NCI-H1092 treated with DMSO at 0.1 percent for 48 hours (cell line): ENCODE measurements around the gene MAD1L1.

ENCODE experiments used
- DNase-seq: peaks from one replicate; lab custom pipeline; 2025; lab: John Stamatoyannopoulos, UW

The MAD1L1 gene

DNA sequence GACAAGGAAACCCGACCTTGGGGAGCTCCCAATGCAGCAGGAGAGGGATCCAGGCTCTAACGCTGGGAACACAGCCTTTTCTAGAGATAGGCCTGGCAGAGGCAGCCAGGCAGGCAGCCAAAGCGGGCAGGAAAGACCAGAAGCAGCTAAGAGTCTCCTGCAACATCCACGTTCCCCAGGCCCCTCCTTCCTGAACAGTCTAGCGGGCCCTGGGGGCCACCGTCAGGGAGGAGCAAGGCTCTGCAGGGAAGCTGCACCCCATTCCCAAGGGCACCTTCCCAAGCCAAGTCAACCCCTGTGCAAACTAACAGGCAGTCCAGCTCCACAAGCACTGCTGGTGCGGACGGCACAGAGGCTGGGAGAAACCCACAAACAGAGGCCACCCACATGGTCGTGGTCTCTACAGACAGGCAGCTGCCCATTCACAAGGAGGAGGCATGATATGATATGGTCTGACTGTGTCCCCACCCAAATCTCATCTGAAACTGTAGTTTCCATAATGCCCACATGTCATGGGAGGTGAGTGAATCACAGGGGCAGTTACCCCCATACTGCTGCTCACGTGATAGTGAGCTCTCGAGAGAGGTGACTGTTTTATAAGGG lies 115.7 kb downstream of the MAD1L1 start:
- DNase-seq, result peak; percentile 65

DNA sequence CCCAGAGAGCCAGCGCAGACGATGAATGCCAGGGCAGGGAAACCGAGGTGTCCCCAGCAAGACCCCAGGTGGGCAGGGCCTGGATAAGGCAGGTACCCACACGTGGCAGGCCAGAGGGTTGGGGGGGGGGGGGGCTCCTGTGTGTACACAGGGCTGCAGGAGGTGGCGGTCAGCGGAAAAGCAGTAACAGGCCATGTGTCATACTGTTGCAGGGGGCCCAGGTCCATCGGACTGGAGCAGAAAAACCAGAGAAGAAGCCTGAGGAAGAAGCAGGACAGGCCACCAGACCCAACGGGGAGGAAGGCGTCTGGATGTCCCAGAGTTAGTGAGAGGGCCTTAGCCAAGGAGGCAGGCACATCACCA lies 116.3 kb downstream of the MAD1L1 start:
- peak; percentile 47 for DNase-seq

DNA sequence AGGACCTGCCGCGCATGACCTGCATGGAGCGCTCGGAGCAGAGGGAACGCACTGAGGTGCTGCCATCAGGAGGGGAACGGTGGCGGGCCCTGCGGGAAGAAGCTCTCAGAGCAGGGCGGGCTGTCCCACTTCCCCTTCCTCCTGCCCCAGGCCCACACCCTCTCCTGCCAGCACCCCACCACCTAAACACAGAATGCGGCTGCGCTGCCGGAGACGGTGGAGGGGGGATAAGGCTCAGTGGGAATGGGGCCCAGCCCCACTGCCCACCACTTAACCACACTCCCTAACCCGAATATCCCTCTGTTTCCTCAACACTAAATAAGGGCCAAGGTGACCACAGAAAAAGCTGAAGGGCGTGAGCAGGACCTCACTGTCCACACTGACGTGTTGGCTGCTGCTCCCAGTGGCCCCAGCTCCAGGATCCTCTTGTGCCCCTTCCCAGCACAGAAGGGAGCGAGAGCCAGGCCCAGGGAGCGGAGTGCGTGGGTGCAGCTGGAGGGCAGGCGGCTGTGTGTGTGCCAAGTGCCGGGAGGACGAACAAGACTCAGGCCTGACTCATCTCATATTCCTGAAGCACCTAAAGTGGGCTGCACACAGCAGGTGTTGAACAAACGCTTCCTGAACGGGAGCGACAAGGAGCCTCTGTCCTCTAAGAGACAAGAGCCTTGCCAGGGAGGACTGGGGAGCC lies 116.8 kb downstream of the MAD1L1 start:
- DNase-seq, result peak; percentile 74

DNA sequence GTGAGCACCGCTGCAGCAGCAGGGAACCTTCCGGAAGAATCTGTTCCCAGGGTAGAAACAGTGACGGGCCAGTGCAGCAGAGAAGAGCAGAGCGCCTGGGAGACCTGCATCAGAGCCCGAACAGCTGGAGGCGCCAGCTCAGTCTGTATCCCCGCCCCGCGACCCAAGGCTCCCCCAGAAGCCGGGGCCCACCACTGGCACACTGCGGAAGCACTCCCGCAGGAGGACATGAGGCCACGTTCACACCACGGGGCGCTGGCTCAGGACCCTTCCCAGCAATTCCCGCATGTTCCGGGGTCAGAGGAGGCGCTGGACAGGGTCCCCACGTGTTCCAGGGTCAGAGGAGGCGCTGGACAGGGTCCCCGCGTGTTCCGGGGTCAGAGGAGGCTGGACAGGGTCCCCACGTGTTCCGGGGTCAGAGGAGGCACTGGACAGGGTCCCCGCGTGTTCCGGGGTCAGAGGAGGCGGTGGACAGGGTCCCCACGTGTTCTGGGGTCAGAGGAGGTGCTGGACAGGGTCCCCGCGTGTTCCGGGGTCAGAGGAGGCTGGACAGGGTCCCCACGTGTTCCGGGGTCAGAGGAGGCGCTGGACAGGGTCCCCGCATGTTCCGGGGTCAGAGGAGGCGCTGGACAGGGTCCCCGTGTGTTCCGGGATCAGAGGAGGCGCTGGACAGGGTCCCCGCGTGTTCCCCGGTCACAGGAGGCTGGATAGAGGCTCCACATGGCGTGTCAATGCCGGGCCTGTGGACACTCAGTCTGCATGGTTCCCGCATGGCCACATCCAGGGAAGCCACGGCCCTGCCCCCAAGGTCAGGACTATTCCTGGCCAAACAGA lies 117.6 kb downstream of the MAD1L1 start:
- no peak for DNase-seq

DNA sequence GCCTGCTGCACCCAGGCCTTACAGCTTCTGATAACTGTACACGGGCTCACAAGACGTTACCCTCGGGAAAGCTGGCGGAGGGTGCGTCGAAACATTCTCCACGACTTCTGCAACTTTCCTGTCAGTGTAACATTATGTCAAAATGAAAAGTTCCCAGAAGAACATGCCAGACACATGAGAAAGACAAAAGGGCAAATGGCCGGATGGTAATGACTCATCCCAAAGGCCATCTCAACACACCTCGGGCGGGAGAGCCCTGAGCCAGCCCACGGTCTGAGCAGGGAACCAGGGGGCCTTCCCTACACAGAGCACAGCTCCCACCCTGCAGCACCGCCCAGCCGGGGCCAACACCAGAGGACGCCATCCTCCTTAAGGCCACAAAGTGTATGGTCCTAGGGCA lies 118.7 kb downstream of the MAD1L1 start:
- DNase-seq, result no peak

DNA sequence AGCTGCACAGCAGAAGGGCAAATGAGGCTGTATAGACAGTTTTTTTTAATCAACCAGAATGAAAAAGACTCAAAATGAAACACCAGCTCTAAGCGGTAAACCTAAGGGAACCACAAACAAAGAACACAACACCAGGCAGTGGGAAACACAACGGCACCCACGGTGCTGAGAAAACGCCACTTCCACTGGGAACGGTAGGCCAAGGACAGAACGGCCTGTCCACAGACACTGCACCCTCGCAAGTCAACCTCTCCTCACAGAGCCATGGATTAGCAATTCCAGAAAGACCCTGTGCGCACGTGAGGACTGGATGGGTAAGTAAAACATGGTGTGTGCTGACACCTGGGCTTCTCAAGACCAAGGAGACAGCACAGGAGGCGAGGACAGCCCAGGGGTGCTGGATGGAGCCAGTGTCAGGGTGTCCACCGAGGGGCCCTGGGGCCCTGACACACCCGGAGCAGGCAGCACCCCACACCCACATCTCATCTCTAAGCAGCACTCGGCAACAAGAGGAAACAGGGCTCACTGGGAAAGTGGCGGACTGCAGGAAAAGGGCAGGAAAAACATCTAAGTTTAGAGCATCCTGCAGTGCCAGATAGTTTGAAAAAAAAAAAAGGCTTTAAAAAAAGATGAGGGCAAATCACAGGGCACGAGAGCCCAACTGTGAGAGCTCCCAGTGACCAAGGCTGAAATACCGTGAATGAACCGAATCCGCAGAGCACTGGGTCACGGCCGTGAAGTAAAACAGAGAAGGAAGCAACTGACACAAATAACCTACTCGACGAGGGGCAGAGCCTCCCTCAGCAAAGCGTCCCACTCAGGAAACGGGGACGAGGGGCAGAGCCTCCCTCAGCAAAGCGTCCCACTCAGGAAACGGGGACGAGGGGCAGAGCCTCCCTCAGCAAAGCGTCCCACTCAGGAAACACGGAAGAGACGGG lies 120.2 kb downstream of the MAD1L1 start:
- no peak for DNase-seq

DNA sequence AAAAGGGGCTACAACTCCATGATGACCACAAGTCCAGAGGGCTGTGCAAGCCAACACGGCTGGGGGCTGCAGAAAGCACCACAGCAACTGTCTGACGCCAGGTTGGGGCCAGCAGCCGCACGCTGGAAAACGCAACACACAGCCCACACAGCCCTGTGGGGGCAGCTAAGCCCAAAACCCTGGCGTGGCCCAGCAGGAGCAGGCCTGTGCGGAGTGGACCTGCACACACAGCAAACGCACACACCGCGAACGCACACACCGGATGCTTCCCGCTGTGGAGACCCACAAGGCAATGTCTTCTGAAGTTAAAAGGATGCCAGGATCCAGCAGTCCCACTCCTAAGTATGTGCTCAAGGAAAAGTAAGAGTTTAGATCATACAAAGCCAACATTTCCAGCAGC lies 121.2 kb downstream of the MAD1L1 start:
- no peak for DNase-seq

DNA sequence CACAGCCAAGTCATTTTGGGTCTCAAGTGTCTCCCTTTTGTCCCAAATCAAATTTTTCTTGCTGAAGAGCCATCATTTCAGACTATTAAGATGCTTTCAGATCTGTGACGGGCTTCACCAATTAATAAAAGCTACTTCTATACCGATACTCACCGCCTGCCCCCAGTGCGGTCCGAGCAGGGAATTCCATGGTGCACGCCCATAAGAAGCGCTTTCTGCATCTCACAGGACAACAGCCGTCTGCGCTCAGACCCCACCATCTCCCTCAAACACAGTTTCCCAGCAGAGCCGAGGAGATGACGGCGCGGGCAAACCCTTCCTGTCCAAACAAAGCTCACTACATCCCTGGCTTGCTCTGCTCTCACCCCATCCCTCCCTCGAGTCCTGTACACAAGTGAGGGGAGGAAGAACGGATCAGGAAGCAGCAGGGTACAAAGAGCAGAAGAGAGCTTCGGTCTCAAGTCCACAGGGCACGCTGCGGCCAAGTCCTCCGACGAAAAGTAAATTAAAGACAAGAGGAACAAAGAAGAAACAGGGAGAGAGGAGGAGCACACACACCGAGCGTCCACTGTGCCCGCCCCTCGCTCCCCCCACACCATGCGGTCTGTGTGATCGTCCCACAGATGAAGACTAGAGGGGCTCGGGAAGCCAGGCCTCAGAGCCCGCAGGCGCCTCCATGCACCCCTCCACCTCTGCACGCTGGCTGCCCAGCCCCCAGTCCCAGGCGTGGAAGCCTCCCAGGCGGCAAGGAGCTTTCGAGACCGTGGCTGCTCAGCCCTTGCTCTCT lies 121.9 kb downstream of the MAD1L1 start:
- DNase-seq, result no peak

DNA sequence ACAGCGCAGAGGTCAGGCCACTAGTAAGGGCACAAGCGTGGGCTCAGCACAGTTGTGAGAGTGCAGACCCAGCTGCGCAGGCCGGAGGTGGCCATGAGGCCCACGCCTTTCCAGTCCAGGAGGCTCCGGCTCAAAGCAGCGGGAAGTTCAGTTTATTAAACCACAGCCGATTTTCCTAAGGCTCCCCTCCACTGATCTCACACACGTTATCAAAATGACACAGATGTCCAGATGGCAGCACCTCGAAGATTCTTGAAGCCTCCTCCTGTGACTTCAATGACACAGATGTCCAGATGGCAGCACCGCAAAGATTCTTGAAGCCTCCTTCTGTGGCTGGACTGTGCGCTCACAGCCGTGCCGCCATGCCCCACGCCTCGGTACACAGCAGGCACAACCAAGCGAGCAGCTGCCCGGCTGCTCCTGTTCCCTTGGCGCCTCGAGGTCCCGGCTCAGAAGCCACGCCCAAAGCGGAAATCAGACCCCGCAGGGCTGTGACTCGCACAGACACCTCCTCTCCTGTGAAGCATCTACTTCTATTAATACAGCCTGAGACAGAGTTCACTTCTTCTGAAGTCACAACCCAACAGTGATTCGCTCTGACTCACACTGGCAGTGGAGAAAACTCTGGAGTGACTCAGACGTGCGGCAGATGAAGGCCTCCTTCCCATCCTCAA lies 122.7 kb downstream of the MAD1L1 start:
- DNase-seq, result no peak

DNA sequence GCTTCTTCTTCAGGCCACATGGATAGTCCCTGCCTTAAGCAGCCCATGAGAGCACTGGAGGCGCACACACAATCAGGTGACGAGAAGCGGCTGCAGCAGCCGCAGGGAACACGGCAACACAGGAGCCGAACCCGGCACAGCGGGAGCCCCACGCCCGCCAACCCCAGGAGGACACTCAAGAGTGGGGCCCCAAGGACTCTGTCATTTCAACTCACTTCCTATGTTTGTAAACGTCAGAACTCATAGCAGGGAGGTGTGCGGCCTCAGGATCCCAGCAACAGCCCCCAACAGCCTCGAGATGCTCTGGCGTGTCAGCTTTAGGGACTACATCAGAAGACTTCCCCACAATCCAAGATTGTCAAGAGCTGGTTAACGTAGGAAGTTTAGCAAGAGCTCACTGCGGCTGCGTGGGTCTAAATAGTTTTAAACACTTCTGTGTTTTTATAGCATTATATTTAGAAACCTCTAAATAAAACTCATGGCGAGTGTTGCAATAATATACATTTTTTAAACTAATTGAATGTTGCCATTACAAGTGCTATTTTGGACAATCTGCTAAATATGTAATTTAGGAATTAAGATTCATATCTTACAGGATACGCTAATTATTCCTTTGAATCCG lies 123.4 kb downstream of the MAD1L1 start:
- no peak for DNase-seq

DNA sequence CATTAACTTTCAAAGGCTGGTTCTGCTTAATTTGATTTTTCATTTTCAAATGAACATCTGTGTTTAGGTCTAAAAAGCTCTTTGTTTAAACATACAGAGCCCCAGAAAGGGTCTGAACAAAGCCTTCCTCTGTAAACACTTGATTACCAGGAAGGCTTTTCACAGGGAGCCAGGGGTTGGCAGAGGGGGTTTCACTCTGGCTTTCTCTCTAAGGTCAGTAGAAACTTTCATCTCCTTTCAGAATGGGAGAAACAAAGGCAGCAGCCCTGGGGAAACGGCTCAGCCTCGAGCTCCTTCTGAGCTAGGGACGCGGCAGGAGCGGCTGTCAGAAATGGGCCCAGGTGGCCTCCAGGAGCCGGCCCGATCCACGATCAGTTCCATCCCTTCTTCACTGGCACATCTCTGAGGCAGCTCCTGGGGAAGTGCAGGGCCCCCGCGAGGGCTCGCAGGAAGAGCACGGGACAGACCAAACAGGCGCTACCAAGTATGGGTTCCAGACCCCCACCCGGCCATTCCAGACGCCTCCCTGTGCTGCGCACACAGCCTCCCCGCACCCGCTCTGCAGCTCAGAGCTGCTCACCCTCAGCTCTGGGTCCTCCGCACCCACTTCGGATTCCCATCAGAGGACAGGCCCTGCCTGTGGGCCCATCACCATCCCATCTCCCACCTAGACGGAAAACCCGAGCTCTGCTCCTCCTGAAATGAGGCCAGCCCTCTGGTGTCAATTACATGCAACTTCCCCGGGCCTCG lies 124.1 kb downstream of the MAD1L1 start:
- DNase-seq, result peak; percentile 66

DNA sequence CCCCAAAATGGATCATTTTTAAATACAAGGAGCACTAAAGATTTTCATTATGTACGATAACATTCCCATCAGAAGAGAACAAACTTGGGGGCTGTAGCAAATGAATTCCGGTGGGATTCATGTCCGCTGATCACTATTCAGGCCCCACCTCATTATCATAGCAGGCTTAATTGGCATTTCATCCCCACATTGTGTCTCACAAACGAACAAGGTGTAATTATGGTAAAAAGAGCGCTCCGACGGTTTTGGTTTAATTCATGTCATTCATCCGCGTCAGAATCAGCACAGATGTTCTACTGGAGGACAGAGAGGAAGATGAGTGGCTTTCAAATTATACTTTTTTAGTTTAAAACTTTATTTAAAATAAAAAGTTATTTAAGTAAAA lies 124.7 kb downstream of the MAD1L1 start:
- no peak for DNase-seq

DNA sequence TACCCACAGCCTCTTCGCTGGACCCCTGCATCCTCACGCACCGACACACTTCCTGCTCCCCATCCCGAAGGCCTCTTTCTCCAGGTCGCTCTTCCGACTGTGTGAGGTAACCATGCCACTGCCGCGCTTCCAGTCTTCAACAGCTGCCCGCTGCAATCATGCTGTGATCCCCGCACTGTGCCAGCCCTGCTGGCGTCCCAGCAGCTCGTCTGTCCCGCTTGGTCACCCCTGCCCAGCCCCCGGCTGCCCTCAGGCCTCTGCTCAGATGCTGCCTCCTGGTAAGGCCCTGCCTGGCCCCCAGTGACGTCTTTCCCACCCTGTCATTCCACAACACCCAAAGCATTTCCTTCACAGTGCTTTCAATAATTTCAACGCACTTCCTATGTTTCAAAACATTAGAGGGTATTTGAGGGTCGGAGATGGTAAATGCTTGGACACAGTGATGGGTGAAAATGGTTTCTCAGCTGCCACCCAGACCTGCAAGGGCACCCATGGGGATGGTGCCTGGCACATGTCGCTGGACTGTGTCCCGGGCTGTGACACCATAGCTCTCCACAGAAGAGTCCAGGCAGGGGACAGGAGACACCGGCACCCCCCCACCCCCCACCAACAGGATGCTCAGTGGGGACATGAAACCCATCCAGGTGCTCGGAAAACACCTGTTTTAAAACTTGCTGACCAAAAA lies 125.2 kb downstream of the MAD1L1 start:
- DNase-seq, result no peak

DNA sequence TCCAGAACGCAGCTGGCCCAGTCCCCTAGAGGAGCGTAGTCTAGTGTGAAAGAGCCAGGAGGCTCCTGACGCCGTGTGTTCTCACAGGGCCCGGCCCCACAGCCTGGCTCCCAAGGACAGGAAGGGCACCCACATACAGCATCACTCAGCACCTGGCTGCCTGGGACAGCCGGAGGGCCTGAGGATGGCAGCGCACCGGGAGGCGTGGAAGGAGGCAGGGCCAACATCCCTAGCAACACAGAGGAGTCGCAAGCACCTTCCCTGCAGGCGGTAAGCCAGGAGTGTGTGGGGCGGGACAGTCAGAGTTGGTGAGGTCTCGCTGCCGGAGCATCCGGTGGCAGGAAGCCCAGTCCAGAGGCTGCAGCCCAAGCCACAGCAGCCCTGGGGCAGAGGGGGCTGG lies 125.8 kb downstream of the MAD1L1 start:
- DNase-seq, result no peak

DNA sequence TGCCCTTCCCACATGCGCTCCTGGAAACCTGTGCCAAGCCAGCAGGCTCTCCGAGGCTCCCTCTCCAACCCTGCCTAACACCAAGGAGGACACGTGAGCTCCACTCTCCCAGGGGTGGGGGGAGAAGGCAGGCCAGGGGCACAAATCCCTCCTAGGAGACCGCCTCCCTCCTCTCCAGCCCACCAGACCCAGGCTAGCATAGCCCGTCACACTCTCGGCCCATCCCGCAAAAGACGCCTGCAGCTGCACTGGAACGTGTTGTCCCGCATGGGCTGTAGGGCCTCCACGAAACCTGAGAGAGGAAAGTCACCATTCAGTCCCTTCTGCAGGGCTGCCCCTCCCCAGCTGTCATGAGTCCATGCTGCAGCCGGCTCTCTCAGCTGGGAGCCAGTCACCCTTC lies 126.3 kb downstream of the MAD1L1 start:
- DNase-seq, result no peak

DNA sequence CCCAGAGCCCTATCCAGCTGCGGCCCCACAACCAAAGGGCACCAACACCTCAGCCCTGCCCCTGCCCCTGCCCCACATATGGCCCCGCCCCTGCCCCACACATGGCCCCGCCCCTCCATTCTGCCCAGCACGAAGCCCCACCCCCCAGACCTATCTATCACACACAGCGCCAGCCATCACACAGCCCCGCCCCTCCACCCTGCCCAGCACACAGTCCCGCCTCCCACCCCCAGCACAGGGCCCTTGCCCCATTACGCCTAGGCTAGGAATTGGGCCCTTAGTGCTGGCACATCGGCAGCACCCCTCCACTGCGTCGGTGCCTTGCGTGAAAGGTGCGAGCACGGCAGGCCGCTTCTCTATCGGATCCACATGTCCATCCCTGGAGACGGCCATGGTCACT lies 126.8 kb downstream of the MAD1L1 start:
- DNase-seq, result no peak

DNA sequence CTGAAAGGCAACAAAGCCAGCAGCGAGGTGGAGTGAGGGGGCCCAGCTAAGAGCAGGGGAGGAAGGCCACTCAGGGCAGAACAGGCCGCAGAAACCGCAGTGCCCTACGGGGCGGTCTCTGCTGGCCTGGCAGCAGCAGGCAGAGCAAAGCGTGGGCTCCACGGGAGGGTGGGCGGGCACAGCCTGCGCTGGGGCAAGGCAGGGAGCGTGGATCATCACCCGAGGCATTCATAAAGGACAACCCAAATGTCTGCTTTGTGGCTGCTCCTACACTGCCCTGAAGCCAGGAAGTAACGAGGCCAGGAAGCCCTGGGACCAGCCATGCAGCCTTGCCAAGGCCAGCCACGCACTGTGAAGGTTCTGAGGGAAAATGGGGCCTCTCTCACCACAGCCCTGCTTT lies 127.5 kb downstream of the MAD1L1 start:
- no peak for DNase-seq

DNA sequence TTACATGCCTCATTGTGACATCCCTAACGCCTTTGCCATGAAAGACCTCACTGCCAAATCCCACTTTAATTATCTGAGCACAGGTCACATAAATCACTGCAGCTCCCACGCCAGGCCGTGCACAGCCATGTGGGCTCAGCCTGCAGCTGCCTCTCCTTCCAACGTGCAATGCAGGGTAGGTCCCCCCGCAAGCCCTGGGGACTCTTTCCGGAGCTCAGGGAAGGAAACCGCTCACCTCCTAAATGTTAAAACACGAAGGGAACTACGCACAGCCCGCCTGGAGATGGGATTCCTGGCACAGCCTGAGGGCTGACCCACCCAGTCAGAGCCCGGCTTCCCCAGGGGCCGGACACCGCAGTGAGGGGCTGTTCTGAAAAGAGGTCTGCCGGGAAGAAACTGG lies 128.0 kb downstream of the MAD1L1 start:
- DNase-seq, result no peak

DNA sequence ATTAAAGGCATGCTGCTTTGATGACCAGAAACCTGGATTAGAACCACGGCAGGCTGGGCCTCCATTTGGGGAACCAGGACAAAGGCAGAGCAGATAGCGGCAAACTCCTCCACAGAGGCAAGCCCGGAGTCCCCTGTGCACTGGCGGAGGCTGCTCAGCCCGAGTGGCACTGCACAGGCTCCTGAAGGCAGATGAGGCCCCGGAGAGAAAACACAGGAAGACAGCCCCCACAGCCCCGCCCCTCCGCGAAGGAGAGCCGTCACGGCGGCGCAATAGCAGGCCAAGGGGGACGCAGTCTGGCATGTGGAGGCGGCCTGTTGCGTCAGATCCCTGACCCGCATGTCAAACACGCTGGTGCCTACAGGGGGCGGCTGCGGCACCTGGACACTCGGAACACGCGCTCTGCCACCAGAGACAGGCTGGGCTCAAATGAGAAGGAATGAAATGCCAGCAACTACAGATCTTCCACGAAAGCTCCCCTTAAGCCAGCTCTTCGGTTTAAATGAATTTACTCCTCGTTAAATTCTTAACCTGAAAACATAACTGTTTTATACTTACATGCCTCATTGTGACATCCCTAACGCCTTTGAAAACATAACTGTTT lies 128.5 kb downstream of the MAD1L1 start:
- DNase-seq, result no peak
